ENCODE measurements around the gene IL1R2.
A peak's percentile ranks its signal among the peaks of the same experiment; 100 is the strongest.
"Not testable (repeated sequence)": the region's sequence is repeated elsewhere in the genome, so short reads cannot be mapped to it uniquely, and the experiment has no call there.

The IL1R2 gene

DNA sequence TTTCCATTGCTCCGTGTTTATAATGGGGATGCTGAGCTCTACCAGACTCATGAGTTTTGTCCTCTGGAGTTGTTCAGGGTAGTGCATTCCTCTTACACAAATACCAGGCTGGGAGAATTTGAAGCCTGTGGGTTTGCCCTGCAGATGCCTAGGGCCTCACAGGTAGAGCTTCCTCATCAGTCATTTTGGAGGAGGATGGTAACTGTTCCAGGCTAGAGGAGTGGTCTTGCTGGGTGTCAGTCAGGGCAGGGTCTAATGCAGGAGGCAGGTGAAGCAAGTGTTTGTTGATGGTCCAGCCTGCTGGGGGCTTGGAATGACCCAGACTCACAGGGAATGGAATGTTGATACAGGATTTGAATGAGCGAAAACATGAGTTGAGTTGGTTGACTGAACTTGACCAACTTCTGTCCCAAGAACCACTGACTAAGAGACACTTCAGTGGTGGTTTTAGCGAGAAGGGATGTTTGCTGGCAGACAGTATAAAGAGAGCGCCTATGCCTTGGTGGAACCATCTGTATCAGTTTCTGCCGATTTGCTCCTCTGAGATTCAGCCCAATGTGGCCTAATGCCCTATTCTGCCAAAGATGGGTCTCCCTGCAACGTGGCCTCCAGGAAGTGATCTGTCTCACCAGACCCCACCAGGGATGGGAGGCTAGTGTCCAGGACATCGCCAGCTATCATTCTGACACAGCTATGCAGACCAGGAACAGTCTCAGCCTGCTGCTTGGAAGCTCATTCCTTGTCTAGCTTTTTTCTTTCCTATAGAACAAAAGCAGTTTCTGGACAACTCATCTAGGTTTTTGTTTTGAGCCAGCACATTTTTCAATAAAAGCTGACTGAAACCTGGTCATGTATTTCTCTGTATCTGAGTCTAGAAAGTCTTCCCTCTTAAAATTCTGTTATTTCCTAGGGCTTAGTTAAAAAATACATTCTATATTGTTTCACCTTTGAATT is 9.3 kb downstream of the IL1R2 start:
- DNase-seq: no peak

- DNase-seq: no peak
Measured at GRCh38 chr2:102001767-102002142, 10.0 kb downstream of the IL1R2 start.

DNA sequence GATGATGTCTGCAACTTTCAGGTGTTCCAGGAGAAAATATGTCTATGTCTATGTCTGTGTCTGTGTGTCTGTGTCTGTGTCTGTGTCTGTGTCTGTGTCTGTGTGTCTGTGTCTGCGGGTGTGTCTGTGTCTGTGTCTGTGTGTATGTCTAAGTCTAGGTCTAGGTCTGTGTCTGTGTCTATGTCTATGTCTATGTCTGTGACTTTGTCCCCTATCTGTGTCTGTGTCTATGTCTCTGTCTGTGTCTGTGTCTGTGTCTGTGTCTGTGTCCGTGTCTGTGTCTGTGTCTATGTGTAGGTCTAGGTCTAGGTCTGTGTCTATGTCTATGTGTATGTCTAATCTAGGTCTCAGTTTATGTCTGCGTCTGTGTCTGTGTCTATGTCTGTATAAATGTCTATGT is 10.5 kb downstream of the IL1R2 start:
- DNase-seq: no peak

DNA sequence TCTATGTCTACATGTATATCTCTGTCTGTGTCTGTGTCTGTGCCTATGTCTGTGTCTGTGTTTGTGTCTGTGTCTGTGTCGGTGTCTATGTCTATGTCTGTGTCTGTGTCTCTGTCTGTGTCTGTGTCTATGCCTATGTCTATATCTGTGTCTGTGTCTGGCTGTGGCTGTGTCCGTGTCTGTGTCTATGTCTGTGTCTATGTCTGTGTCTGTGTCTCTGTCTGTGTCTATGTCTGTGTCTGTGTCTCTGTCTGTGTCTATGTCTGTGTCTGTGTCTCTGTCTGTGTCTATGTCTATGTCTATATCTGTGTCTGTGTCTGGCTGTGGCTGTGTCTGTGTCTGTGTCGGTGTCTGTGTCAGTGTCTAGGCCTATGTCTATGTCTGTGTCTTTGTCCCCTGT is 11.1 kb downstream of the IL1R2 start:
- not testable (repeated sequence) for DNase-seq

GRCh38 chr2:102003696-102004095 is 11.9 kb downstream of the IL1R2 start:
- DNase-seq: no peak

DNA sequence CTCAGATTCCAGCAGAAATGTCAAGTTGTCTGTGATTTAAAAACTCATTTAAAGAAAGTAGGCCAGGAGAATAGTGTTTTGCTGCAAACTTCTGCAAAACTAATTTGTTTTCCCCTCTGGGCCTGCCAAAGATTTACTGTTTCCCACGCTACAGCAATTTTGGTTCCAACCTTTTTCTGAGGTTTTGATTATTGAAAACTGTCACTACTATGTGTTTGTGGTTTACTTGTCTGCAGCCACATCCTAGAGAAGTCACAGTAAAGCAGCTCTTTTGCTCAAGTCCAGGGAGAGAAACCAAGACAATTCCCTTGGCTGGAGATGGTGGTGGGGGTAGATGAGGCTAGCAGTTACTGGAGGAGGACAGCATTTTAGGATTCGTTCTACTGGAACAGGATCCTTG is 12.8 kb downstream of the IL1R2 start:
- no peak for DNase-seq

DNA sequence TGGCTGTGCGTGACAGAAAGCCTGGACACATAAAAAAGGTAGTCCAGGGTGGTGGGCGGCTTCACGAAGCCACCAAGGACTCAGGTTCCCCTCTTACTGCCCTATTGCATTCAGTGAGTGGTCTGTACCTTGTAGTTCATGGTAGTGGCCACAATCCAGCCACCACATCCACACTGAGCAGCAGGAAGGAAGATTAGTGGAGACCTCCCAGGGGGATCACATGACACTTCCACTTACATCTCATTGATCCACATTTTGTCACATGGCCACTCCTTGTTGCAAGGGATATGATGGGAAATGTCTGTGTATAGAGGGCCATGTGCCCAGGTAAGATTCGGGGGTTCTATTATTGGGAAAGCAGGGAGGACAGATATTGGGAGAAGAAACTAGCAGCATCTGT is 13.7 kb downstream of the IL1R2 start:
- peak; percentile 13 for DNase-seq

DNA sequence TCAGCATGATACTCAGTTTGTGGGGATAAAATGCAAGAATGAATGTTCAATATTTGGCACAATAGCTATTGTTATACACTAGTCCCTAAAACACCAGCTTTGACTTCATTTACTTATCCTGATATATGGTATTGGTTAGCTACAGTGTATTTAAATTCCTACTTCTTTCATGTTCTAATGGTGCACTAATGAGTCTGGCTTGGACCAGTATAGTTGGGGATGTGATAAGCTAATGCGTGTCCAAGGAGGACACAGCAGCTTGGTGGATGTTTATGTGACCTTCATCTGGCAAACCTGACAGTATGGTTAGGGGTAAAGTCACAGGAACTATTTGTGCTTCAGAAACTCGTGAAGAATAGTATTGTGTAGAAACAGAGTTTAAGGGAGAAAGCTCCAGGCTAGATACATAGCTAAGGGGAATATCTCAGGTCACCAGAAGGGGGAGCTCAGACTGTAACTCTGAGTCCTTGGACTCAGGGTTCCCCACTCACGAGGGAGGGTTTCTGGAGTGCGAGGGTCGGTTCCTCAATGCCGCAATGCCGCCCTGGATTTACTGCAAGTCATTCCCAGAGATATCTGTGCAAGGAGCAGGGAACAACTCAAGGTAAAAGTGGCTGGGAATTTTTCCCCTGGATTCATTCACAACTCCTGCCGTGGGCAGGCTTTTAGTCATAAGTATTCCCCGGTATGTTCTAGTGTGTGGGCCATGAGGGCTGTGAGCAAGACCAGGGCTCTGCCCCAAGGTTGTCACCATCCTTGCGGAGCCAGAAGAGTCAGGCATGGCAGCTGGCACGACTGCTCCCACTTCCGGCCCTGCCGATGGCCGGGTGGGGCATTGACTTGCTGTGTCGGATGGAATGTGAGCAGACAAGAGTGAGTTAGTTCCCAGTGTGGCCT is 14.5 kb downstream of the IL1R2 start:
- DNase-seq: peak; percentile 67

GRCh38 chr2:102006886-102007278 is 15.1 kb downstream of the IL1R2 start:
- DNase-seq: no peak

DNA sequence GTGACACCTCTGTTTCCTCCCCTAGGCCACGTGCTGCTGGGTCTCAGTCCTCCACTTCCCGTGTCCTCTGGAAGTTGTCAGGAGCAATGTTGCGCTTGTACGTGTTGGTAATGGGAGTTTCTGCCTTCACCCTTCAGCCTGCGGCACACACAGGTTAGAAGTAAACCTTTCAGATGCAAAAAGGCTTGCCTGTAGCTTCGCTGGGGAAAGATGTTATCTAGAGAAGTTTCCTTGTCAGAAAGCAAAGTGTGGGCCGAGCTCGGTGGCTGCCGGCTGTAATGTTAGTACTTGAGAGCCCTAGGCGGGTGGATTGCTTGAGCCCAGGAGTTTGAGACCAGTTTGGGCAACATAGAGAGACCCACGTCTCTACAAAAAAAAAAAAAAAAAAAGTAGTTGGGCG is 16.7 kb downstream of the IL1R2 start:
- no peak for DNase-seq

- DNase-seq: no peak
Measured at GRCh38 chr2:102009557-102009956, 17.8 kb downstream of the IL1R2 start.

GRCh38 chr2:102010902-102011301 is 19.1 kb downstream of the IL1R2 start:
- DNase-seq: no peak

DNA sequence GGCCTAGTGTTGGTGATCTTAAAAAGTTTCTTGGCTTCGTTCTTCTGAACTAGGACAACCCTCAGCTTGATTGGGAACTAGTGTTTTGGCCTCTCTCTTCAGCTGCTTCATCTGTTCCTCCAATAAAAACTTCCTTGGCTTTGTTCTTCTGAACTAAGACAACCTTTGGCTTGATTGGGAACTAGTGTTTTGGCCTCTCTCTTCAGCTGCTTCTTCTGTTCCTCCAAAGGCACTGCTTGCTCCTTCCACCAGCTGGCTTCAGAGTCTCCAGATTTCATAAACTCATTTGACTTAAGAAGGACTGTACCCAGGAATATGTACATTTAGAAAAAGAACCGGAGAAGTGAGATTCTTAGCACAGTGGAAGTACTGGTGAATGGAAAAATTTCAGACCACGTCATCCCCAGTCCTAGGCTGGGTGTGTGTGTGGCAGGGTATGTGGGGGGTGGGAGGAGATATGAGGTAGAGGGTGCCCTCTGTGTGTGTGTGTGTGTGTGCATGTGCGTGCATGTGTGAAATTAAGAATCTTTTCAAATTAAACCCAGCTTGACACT is 20.4 kb downstream of the IL1R2 start:
- no peak for DNase-seq

DNA sequence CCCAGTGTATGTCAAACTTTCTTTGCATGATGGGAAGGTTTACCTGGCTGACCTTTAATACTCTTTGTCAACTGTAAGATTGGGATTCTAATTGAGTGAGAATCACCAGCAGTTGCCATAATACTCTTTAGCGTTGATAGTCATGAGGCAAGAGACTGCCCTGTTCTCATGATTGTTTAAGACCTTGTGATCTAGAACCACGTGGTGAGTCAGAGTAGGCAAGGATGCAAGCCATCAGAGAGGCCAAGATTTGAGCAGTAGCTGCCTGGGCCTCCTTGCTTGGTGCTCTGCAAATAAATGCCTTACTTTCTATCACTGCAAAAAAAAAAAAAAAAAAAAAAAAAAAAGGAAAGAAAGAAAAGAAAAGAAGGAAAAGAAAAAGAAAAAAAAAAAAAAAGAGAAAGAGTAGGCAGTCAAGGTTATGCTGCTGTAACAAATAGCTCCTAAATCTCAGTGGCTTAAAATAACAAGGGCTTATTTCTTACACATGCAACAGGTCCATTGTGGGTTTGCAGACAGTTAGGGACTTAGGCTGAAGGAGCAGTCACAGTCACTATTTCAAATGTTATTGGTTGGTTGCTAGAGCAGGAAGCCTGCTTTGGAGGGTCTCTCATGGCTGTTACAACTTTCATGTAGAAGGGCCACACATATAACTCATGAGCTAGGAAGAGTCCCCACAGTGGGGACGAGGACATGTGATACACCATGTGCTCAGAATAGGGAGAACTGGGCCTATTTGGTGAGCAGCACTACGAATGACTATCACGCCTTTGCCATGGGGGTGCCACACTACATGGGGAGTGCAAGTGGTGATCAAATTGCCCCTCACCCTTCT is 21.7 kb downstream of the IL1R2 start:
- DNase-seq: no peak

- DNase-seq: no peak
Measured at GRCh38 chr2:102014041-102014345, 22.2 kb downstream of the IL1R2 start.

- no peak for DNase-seq
Measured at GRCh38 chr2:102015399-102015798, 23.6 kb downstream of the IL1R2 start.

GRCh38 chr2:102016399-102016955 is 24.7 kb downstream of the IL1R2 start:
- no peak for DNase-seq

DNA sequence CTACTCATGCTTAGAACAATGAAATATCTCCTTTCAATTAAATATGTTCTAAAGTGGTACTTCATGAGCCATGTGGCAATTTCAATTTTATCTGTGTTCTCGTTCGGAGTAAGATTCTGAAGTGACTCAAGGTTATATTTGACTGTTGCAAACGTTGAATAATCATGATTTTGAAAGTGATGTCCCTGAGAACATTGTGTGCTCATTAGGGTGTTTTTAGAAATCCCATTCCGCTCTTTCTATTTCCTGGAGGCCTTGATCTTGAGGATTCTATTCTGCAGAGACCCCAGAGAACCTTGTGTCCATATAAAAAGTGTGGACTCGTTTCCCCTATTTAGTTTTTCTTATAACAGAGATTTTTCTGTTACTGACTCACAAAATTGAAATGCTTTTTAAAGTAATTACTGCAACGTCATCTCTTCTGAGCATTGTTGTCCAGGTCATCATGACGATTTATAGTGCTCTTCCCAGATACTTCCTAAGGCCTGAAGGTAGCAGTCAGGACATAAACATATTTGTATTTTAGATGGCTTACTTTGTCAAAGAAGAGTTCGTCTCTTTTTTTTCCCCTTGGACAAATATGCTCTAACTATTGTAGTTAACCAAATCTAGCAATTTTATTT is 27.2 kb downstream of the IL1R2 start:
- DNase-seq: no peak

DNA sequence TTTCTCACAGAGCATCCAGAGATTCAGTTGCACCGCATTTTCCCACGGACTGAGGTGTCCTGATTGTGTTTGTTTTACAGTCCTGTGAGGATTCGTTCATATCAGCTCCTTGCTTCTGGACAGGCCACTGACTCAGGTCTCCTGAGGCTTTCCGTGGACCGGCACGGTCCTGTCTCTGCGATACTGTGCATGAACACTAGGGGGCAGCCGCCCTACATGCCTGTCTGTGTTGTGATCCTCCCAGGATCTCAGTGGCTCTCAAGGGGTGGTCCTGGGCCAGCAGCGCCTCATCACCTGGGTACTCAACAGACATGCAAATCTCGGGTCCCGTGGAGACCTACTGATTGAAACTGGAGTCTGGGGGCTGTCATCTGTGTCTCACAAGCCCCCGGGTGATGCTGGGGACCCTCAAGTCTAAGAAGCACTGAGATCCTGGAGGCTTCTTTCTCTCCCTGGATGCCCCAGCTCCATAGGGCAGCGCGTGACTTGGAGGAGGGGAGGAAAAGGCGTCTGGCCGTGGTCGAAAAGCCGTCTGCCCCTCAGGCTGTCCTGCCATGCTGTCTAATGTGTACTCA is 28.9 kb downstream of the IL1R2 start:
- peak; percentile 82 for DNase-seq

GRCh38 chr2:102021779-102022178 is 30.0 kb downstream of the IL1R2 start:
- DNase-seq: no peak

- no peak for DNase-seq
Measured at GRCh38 chr2:102022884-102023539, 31.3 kb downstream of the IL1R2 start.

Data from NCI-H82 (cell line).